Lower lobe of right lung (tissue), 2 donors: ENCODE results near the gene ELP4. TPM values are rescaled to one million over a fixed set of nuclear protein-coding genes. Genes with fewer than 3 reads are reported as not detected.

Experiments used
- ATAC-seq, 2 donors: fragments of 200-7000 bp; cut with Tn5 transposase; one replicate each; pipeline ENCODE4 v1.9.1; 2020 to 2022; ENCODE audit warnings: mild to moderate bottlenecking in 2 of 2, moderate library complexity in 2 of 2
- DNase-seq: peaks from one replicate; pipeline ENCODE4 v3.0.0-alpha.2; 2020
- H3K27ac ChIP-seq: fragments of 200-600 bp; one replicate; pipeline ENCODE4 v1.8.0; 2022
- H3K27me3 ChIP-seq: fragments of 200-600 bp; one replicate; pipeline ENCODE4 v1.8.0; 2022; ENCODE audit warnings: low read depth
- H3K36me3 ChIP-seq: fragments of 200-600 bp; one replicate; pipeline ENCODE4 v1.8.0; 2022; ENCODE audit warnings: mild to moderate bottlenecking
- H3K4me1 ChIP-seq: fragments of 200-600 bp; one replicate; pipeline ENCODE4 v1.8.0; 2022
- H3K4me3 ChIP-seq: fragments of 200-600 bp; one replicate; pipeline ENCODE4 v1.8.0; 2022; ENCODE audit warnings: mild to moderate bottlenecking
- H3K9me3 ChIP-seq: fragments of 200-600 bp; one replicate; pipeline ENCODE4 v1.8.0; 2022
- intact Hi-C: fragments of 100-400 bp; cut with DNase I; formaldehyde crosslinking; loops from one replicate; pipeline ENCODE4 v1.11.0; 2022
- total RNA-seq: library from RNA; stranded (reverse); fragmentation: NEBNext Ultra II Directional; extraction: Animal tissue kit (Norgen Biotek cat#: 25700); gene quantifications from one replicate; pipeline ENCODE4 v1.2.1, GENCODE V29; 2021
- TF ChIP-seq, protein P1 (sequence below): fragments of 200-600 bp; IDR thresholded peaks from one replicate; pipeline ENCODE4 v1.8.0; 2022; ENCODE audit warnings: antibody characterized with exemption, mild to moderate bottlenecking
- donor health status: DM: no; HTN: yes; CAD: no; lungs with severe emphysema.

ELP4 gene
- total RNA-seq, 1 donor from 2014 or later: 22.1 TPM

DNA sequence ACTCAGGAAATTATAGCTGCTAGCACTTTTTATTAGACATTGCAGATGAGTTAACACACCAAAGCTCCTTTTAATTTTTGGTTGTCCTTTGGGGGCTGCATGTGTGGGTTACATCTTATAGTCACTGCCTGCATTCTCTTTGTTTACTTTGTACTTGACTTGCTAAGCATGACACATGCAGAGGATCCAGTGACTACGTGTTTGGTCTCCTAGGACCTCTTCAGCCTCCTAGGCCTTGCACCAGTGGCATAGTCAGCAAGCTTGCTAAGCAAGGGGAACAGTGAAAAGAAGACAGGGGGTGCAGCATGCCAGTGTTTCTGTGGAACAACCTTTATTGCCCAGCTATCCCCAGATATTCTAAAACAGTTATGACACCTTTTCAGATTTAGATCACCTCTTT is 193.4 kb downstream of the ELP4 start:
- Histone ChIP-seq H3K4me1 (no peaks in the 10 kb centered on the region), H3K4me3 (no peak overlapping the region), H3K27ac (no peak overlapping the region), H3K9me3 (no peaks in the 10 kb centered on the region), H3K36me3 (no peaks in the 10 kb centered on the region), H3K27me3 (no peaks in the 10 kb centered on the region)
- DNase-seq (no peak), ATAC-seq (no peak)
- TF ChIP-seq, protein P1, sequence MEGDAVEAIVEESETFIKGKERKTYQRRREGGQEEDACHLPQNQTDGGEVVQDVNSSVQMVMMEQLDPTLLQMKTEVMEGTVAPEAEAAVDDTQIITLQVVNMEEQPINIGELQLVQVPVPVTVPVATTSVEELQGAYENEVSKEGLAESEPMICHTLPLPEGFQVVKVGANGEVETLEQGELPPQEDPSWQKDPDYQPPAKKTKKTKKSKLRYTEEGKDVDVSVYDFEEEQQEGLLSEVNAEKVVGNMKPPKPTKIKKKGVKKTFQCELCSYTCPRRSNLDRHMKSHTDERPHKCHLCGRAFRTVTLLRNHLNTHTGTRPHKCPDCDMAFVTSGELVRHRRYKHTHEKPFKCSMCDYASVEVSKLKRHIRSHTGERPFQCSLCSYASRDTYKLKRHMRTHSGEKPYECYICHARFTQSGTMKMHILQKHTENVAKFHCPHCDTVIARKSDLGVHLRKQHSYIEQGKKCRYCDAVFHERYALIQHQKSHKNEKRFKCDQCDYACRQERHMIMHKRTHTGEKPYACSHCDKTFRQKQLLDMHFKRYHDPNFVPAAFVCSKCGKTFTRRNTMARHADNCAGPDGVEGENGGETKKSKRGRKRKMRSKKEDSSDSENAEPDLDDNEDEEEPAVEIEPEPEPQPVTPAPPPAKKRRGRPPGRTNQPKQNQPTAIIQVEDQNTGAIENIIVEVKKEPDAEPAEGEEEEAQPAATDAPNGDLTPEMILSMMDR: no peak
- intact Hi-C loops: no loop called here

DNA sequence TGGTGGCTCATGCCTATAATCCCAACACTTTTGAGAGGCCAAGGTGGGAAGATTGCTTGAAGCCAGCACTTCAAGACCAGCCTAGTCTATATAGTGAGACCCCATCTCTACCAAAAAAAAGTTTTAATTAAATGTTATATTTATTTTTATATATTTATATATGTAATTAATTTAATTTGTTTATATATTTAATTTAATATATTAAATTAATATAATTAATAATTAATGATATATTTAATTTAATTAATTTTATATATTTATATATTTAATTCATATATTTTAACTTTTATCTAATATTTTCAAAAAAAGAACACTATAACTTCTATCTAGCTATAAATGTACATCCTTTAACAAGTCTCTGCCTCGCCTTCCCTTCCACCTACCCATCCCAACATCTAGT is 196.8 kb downstream of the ELP4 start:
- H3K4me3 ChIP-seq: no peak overlapping the region
- no peaks in the 10 kb centered on the region for H3K27me3 ChIP-seq
- H3K27ac ChIP-seq: no peak overlapping the region
- H3K9me3 ChIP-seq: no peaks in the 10 kb centered on the region
- intact Hi-C loops: no loop called here
- TF ChIP-seq, protein P1: no peak
- H3K36me3 ChIP-seq: no peaks in the 10 kb centered on the region
- H3K4me1 ChIP-seq: no peaks in the 10 kb centered on the region
- DNase-seq (no peak), ATAC-seq (no peak)

DNA sequence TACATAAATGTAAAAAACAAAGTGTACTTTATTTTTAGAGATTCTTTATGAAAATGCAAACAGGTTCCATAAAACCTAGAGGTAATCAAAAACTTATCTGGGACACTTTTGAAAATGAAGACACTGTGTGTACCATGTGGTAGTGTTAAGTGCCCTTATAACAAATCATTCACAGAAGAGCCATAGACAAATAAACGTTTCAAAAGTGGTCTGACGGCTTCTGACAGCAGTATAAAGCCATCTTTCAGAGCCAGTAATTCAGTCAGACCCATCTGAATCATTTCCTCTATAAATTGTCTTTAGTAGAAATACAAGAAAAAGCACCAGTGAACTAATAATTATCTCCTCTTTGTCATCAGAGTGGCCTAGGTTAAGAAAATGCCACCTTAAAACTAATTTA is 201.6 kb downstream of the ELP4 start:
- intact Hi-C loops: no loop called here
- Histone ChIP-seq H3K27ac (no peak overlapping the region), H3K4me1 (no peaks in the 10 kb centered on the region), H3K27me3 (no peaks in the 10 kb centered on the region), H3K4me3 (no peak overlapping the region), H3K9me3 (no peaks in the 10 kb centered on the region), H3K36me3 (no peaks in the 10 kb centered on the region)
- no peak for ATAC-seq
- TF ChIP-seq, protein P1: no peak
- DNase-seq: no peak

DNA sequence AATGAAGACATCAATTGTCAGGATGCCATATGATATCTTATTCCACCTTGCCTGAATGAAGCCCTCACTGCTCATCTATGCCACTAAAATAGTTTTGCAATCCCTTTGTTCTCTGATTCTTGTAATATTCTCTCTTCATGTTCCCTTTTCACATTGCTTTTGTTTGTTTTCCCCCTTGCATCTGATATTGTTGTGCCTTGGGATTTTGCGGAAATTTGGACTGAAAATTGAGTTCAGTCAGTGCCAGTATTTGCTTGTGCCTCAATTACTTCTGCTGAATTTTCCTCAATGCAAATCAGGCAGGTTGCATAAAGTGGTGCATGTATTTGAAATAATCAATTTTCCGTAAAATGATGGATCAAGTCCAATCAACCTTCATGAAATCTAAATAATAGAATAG is 203.3 kb downstream of the ELP4 start:
- no peaks in the 10 kb centered on the region for H3K9me3 ChIP-seq
- TF ChIP-seq, protein P1: no peak
- no peaks in the 10 kb centered on the region for H3K36me3 ChIP-seq
- no peak overlapping the region for H3K4me3 ChIP-seq
- H3K27ac ChIP-seq: no peak overlapping the region
- DNase-seq: no peak
- no peaks in the 10 kb centered on the region for H3K27me3 ChIP-seq
- ATAC-seq: no peak
- intact Hi-C loops: no loop called here
- H3K4me1 ChIP-seq: no peaks in the 10 kb centered on the region

DNA sequence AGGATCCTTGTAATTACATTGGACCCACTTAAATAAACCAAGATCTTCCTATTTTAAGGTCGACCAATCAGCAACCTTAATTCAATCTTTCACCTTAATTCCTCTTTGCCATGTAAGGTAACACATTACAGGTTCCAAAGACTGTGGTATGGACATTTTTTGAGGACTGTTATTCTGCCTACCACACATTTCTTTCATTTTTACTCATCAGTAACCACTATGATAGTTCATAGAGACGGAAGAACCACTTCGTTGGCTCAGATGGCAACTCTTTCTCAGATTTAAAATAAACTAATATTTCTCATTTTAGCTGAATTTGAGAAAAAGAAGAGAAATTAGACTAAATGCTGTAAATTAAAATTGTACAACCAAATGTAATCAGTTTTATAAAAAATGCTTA is 205.3 kb downstream of the ELP4 start:
- Histone ChIP-seq H3K27me3 (no peaks in the 10 kb centered on the region), H3K4me1 (no peaks in the 10 kb centered on the region), H3K9me3 (no peaks in the 10 kb centered on the region), H3K27ac (no peak overlapping the region), H3K4me3 (no peak overlapping the region), H3K36me3 (no peaks in the 10 kb centered on the region)
- no peak for DNase-seq
- ATAC-seq: no peak
- intact Hi-C loops: no loop called here
- TF ChIP-seq, protein P1: no peak

DNA sequence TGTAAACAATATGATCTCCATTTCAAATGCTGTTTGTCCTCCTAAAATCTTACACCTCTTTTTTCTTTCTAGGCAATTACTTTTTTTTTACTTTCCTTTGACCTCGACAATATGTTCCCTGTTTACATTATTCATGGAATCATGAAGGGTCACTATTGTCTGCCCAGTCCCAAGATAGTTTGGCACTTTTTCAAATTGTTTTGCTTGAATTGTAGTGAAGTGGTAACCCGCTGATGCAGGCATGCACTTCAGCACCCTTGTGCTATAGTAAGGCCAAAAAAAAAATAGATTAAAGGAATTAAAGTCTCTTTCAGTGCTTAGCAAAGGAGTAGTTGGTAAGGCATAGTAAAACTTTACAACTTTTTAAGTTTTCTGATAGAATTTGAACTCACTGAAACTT is 210.7 kb downstream of the ELP4 start:
- TF ChIP-seq, protein P1: no peak
- ATAC-seq: no peak
- H3K9me3 ChIP-seq: no peaks in the 10 kb centered on the region
- intact Hi-C loops: no loop called here
- H3K4me1 ChIP-seq: no peaks in the 10 kb centered on the region
- no peaks in the 10 kb centered on the region for H3K36me3 ChIP-seq
- H3K27ac ChIP-seq: no peak overlapping the region
- no peaks in the 10 kb centered on the region for H3K27me3 ChIP-seq
- no peak for DNase-seq
- H3K4me3 ChIP-seq: no peak overlapping the region
